Measurements from ENCODE around the gene TOMM20L. TPM values are rescaled to one million over a fixed set of nuclear protein-coding genes. Genes with fewer than 3 reads are reported as not detected.

TOMM20L gene
- total and polyA plus RNA-seq, 2 of the 13 experiments (the other 11 are each of a cell fraction or from before 2014, with no cell fraction given) = 0.46 TPM; not detected in 1

DNA sequence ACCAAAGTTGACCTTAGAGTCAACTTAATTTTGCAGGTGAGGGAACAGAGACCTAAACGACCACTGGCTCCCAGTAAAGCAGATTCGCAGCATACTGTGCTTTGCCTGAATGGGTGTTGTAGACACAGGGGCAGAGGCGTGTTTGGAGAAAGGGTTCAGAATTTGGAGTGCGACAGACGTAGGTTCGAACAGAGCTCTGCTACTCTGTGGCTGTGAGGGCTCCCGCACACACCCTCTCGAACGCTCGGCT is 243 bp upstream of the TOMM20L start (continued):
- TF ChIP-seq ZNF280B (CRISPR knock-in tag; IDR thresholded peaks at IDR 0.05; ENCODE audit: borderline replicate concordance) (no peak), ZBTB26 (CRISPR knock-in tag; IDR thresholded peaks at IDR 0.05; ENCODE audit: borderline replicate concordance) (0 out of 2 replicates have a peak, but pooled peaks have one; percentile 1), TBX2 (CRISPR knock-in tag; IDR thresholded peaks at IDR 0.05; ENCODE audit: borderline replicate concordance) (peak; percentile 67; the same call in 1 of the 2 replicates), IRF9 (CRISPR knock-in tag; IDR thresholded peaks at IDR 0.05; ENCODE audit: borderline replicate concordance) (no peak), ATF2 (CRISPR knock-in tag; IDR thresholded peaks at IDR 0.05) (peak; percentile 17; the same call in 1 of the 2 replicates), EHMT2 (IDR thresholded peaks at IDR 0.05; ENCODE audit: borderline replicate concordance, low read depth, low read length) (peak; percentile 69; the same call in 1 of the 2 replicates), KLF12 (CRISPR knock-in tag; IDR thresholded peaks at IDR 0.05; ENCODE audit: borderline replicate concordance) (no peak), MAZ (IDR thresholded peaks at IDR 0.05; ENCODE audit: borderline replicate concordance, low read depth, low read length) (no peak), MAZ (CRISPR knock-in tag; IDR thresholded peaks at IDR 0.05; ENCODE audit: low read depth) (no peak), RBAK (CRISPR knock-in tag; IDR thresholded peaks at IDR 0.05) (no peak), SOX6 (IDR thresholded peaks at IDR 0.05) (no peak), SOX6 (CRISPR knock-in tag; IDR thresholded peaks at IDR 0.05) (peak; percentile 49; the same call in 1 of the 2 replicates), ZNF616 (CRISPR knock-in tag; IDR thresholded peaks at IDR 0.05; ENCODE audit: low read depth) (peak; percentile 90), ZNF839 (CRISPR knock-in tag; IDR thresholded peaks at IDR 0.05; ENCODE audit: borderline replicate concordance) (0 out of 2 replicates have a peak, but pooled peaks have one; percentile 10), ZNF256 (CRISPR knock-in tag; conservative IDR thresholded peaks at IDR 0.05) (no peak), ARID5B (CRISPR knock-in tag; IDR thresholded peaks at IDR 0.05) (peak; percentile 44; the same call in 1 of the 2 replicates), GLI4 (CRISPR knock-in tag; IDR thresholded peaks at IDR 0.05; ENCODE audit: borderline replicate concordance) (peak; percentile 53; the same call in 1 of the 2 replicates), RXRA (CRISPR knock-in tag; IDR thresholded peaks at IDR 0.05) (0 out of 2 replicates have a peak, but pooled peaks have one; percentile 15)
- TF ChIP-seq, protein P1, sequence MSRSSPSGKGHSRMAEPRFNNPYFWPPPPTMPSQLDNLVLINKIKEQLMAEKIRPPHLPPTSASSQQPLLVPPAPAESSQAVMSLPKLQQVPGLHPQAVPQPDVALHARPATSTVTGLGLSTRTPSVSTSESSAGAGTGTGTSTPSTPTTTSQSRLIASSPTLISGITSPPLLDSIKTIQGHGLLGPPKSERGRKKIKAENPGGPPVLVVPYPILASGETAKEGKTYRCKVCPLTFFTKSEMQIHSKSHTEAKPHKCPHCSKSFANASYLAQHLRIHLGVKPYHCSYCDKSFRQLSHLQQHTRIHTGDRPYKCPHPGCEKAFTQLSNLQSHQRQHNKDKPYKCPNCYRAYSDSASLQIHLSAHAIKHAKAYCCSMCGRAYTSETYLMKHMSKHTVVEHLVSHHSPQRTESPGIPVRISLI (CRISPR knock-in tag; IDR thresholded peaks at IDR 0.05; ENCODE audit: borderline replicate concordance) = no peak

All from HepG2 (cell line).